HG02759 (cell line): Measurements from ENCODE around the gene SLC19A2.
"Not testable (repeated sequence)": the region's sequence is repeated elsewhere in the genome, so short reads cannot be mapped to it uniquely, and the experiment has no call there.

Experiments used
- ATAC-seq: cut with Tn5 transposase; IDR thresholded peaks from one replicate; pipeline ENCODE4 v1.9.1; 2021; ENCODE audit warnings: mild to moderate bottlenecking, moderate library complexity; ENCODE audit not compliant: unreplicated experiment

SLC19A2 gene

GRCh38 chr1:169510060-169510459, 24.3 kb upstream of the SLC19A2 start:
- no peak for ATAC-seq

- ATAC-seq = no peak
Observed at GRCh38 chr1:169509354-169509753, 23.6 kb upstream of the SLC19A2 start.

GRCh38 chr1:169508432-169509338, 22.9 kb upstream of the SLC19A2 start:
- ATAC-seq = no peak

GRCh38 chr1:169507413-169507812, 21.7 kb upstream of the SLC19A2 start:
- ATAC-seq = no peak

GRCh38 chr1:169503601-169504000, 17.9 kb upstream of the SLC19A2 start:
- not testable (repeated sequence) for ATAC-seq

GRCh38 chr1:169499807-169500206, 14.1 kb upstream of the SLC19A2 start:
- no peak for ATAC-seq

GRCh38 chr1:169497317-169497716, 11.6 kb upstream of the SLC19A2 start:
- ATAC-seq = no peak

- no peak for ATAC-seq
Observed at GRCh38 chr1:169495916-169496315, 10.2 kb upstream of the SLC19A2 start.

- ATAC-seq = no peak
Observed at GRCh38 chr1:169495046-169495775, 9.5 kb upstream of the SLC19A2 start.

- ATAC-seq = no peak
Observed at GRCh38 chr1:169494343-169494742, 8.6 kb upstream of the SLC19A2 start.

- no peak for ATAC-seq
Observed at GRCh38 chr1:169493251-169493650, 7.5 kb upstream of the SLC19A2 start.

GRCh38 chr1:169491845-169492281, 6.1 kb upstream of the SLC19A2 start:
- ATAC-seq = peak; percentile 79

- ATAC-seq = no peak
Observed at GRCh38 chr1:169488157-169488556, 2.4 kb upstream of the SLC19A2 start.

- no peak for ATAC-seq
Observed at GRCh38 chr1:169487561-169487960, 1.8 kb upstream of the SLC19A2 start.

GRCh38 chr1:169487133-169487532, 1.4 kb upstream of the SLC19A2 start:
- ATAC-seq = no peak

- ATAC-seq = no peak
Observed at GRCh38 chr1:169486281-169487051, 722 bp upstream of the SLC19A2 start.

- ATAC-seq = peak; percentile 23
Observed at GRCh38 chr1:169484683-169485430, 887 bp downstream of the SLC19A2 start.

- ATAC-seq = no peak
Observed at GRCh38 chr1:169484101-169484500, 1.6 kb downstream of the SLC19A2 start.

- ATAC-seq = no peak
Observed at GRCh38 chr1:169483500-169483966, 2.2 kb downstream of the SLC19A2 start.

GRCh38 chr1:169479363-169480066, 6.2 kb downstream of the SLC19A2 start:
- ATAC-seq = no peak
